A549 (cell line): Measurements from ENCODE around the gene SPIRE2.
"Not testable (repeated sequence)": the region's sequence is repeated elsewhere in the genome, so short reads cannot be mapped to it uniquely, and the experiment has no call there.

Experiments
- CTCF ChIP-seq: fragments of >200 bp; sonication (Bioruptor Twin); formaldehyde crosslinking; IDR thresholded peaks from 3 replicates; pipeline ENCODE4 v1.5.1; 2016
- HDAC2 ChIP-seq: fragments of 200-600 bp; sonication (generic); IDR thresholded peaks from 2 replicates; pipeline ENCODE4 v1.6.1; 2016
- MAX ChIP-seq: IDR thresholded peaks from 2 replicates; pipeline ENCODE4 v1.6.1; 2012
- POLR2A ChIP-seq: IDR thresholded peaks from 2 replicates; pipeline ENCODE4 v1.6.1; 2012; ENCODE audit warnings: mild to moderate bottlenecking, low read length
- RNF2 ChIP-seq: fragments of 200-600 bp; sonication (generic); IDR thresholded peaks from 2 replicates; pipeline ENCODE4 v1.6.1; 2016; ENCODE audit warnings: low read depth, mild to moderate bottlenecking, antibody characterized with exemption, moderate library complexity, borderline replicate concordance
- USF2 ChIP-seq: fragments of 450-650 bp; IDR thresholded peaks from 2 replicates; pipeline ENCODE4 v1.6.1; 2014; ENCODE audit warnings: antibody characterized with exemption

GRCh38 chr16:89819448-89819847, 8.8 kb upstream of the SPIRE2 start:
- not testable (repeated sequence) for TF ChIP-seq CTCF, POLR2A, USF2, RNF2, HDAC2, MAX
